ENCODE results near the gene ATOH8.

The ATOH8 gene

DNA sequence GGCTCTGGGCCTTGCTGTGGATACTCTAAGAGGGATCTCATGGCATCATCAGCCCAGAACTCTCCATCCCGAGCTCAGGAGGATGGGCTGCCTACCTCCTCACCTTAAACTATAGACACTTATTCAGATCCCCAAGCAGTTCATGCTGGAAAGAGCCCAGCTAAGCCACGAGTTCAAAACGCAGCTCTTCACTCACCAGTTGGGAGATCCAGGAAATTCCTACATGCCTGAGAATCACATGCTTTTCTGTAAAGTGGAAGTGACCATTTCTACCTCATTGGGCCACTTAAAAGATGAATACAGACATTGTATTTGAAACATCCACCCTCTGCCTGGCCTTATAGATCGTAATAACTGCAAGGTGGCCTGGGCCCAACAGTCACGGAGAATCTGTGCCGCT lies 6.6 kb downstream of the ATOH8 start:
- TF ChIP-seq, protein P1, sequence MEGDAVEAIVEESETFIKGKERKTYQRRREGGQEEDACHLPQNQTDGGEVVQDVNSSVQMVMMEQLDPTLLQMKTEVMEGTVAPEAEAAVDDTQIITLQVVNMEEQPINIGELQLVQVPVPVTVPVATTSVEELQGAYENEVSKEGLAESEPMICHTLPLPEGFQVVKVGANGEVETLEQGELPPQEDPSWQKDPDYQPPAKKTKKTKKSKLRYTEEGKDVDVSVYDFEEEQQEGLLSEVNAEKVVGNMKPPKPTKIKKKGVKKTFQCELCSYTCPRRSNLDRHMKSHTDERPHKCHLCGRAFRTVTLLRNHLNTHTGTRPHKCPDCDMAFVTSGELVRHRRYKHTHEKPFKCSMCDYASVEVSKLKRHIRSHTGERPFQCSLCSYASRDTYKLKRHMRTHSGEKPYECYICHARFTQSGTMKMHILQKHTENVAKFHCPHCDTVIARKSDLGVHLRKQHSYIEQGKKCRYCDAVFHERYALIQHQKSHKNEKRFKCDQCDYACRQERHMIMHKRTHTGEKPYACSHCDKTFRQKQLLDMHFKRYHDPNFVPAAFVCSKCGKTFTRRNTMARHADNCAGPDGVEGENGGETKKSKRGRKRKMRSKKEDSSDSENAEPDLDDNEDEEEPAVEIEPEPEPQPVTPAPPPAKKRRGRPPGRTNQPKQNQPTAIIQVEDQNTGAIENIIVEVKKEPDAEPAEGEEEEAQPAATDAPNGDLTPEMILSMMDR (IDR thresholded peaks at IDR 0.05): no peak

DNA sequence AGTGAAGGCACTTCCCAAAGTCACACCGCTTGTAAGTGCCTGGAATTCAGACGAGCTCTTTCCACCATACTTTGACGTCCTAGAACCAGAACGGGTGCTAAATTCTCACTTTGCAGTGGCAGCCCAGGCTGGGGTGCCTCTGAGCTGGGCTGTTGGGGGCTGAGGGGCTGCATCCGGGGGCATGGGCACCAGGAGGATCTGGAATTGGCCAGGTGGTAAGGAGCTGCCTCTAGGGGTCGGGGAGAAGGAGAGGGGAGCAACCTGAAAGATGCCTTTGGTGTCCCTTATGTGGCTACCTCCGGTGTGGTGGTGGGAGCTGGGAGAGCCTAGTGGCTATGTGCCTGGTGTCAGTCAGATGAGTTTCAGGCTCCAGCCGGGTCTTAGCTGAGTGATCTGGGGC lies 7.1 kb downstream of the ATOH8 start:
- TF ChIP-seq, protein P1 (IDR thresholded peaks at IDR 0.05): no peak

DNA sequence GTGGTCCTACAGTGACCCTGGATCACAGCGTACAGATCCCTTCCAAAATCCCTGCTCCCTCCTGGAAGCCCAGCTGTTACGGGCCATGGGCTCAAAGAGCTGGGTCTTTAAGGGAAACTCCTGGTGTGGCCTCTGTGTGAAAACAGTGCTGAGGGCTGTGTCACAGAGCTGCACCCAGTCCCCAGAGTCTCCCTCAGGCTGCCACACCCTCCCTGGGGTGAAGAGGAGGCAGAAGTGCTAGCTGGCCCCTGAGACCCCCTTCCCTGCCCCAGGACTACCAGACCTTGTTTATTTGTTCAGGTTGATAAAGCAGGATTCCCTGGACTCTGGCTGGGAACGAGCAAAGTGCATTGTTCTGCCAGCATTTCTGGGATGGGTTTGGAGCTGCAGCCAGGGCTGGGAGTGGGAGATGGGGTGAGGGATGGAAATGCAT lies 7.7 kb downstream of the ATOH8 start:
- TF ChIP-seq, protein P1 (IDR thresholded peaks at IDR 0.05): no peak

DNA sequence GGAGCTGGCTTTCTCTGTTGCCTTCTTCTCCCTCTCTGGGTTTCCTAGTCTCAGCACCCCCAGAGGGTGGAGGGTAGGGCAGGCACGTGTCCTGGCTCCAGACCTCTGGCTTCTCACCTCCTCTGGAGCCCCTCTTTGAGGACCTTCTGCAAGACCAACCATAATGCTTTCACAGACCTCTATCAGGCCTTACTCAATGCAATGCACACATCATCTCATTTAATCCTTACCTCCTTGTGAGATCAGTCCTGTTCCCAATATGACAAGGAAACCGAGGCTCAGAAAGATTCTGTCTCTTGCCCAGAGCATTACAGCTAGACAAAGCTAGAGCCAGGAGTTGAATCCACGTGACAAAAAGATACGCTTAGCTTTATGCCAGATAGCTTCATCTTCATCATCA lies 8.2 kb downstream of the ATOH8 start:
- TF ChIP-seq, protein P1 (IDR thresholded peaks at IDR 0.05): no peak

DNA sequence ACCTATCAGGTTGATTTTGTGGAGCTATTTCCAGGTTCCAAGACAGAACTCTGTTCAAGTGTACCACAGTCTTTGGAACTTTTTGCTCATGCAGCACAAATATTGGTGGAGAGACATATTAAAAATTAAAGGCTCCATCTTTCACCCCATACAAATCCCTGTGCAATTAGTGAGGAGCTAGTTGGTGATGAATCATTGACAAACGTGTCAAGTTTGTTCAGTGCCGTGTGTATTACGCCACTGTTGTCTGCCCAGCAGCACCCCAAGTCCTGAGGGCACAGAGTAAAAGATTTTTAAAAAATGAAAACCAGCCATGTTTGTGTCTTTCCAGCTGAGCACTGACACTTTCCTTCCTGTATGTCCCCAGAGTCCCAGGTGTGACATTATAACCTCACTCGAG lies 9.3 kb downstream of the ATOH8 start:
- TF ChIP-seq, protein P1 (IDR thresholded peaks at IDR 0.05): no peak

DNA sequence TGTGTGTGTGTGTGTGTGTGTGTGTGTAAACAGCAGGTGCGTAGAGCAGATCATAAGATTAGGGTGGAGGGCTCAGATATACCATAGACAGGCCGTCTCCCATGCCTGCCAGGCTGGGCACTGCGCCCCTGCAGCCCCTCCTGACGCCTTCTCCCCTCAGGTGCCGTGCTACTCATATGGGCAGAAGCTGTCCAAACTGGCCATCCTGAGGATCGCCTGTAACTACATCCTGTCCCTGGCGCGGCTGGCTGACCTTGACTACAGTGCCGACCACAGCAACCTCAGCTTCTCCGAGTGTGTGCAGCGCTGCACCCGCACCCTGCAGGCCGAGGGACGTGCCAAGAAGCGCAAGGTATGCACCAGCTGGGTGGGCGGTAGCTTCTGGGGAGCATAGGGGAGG lies 10.0 kb downstream of the ATOH8 start:
- TF ChIP-seq, protein P1 (IDR thresholded peaks at IDR 0.05): no peak

DNA sequence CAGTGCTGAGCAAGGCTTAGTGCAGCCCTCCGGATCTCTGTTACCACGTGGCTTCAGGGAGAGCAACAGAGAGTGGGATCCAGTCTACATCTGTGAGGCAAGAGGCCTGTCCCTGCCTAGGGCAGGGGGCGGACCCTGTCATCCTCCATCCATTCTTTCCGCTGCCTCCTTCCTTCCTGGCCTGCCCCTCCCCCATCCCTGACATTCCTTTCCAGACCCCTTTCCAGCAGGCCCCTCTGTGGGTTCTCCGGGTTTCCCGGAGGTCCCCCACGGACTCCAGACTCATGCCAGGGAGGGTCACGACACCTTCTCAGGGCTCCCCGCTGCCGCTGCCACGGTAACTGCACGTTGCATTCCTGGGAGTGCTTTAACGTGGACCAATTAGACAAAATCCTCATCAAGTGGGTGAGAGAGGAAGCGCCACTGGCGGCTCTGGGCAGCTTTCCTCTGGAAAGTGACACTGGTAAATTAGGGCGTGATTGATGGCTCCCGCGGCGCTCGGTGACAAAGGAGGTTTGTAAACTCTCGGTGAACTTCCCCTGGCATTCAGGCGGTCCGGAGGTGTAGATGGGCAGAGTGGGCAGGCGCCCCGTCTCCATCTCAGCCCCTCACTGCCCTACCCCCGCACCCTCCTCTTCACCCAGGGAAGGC lies 11.4 kb downstream of the ATOH8 start:
- TF ChIP-seq, protein P1 (IDR thresholded peaks at IDR 0.05): no peak

DNA sequence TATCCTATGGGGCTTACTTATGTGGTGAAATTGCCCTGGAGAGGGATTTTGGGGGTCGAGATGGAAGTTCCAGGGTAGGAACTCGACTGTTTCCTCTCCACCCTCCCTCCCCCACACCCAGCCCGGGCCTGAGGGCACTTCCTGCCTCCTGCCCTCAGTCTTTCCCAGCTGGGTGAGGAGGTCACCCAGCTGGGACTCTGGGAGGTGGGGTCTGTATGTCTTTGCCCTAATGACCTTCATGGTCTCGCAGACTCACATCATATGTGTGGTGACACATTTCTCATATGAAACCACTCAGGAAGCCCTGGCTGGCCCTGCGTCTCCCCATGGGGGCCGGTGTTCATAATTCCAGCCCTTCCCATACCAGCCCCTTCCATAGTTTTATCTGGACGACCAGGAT lies 12.4 kb downstream of the ATOH8 start:
- TF ChIP-seq, protein P1 (IDR thresholded peaks at IDR 0.05): no peak
